ENCODE results near the gene CYS1. TPM values are rescaled to one million over a fixed set of nuclear protein-coding genes. Genes with fewer than 3 reads are reported as not detected.
A peak's percentile ranks its signal among the peaks of the same experiment; 100 is the strongest.

Gene CYS1
- total and polyA plus RNA-seq, 2 of the 13 experiments (the other 11 are each of a cell fraction or from before 2014, with no cell fraction given) = 0.04 TPM; not detected in 1

DNA sequence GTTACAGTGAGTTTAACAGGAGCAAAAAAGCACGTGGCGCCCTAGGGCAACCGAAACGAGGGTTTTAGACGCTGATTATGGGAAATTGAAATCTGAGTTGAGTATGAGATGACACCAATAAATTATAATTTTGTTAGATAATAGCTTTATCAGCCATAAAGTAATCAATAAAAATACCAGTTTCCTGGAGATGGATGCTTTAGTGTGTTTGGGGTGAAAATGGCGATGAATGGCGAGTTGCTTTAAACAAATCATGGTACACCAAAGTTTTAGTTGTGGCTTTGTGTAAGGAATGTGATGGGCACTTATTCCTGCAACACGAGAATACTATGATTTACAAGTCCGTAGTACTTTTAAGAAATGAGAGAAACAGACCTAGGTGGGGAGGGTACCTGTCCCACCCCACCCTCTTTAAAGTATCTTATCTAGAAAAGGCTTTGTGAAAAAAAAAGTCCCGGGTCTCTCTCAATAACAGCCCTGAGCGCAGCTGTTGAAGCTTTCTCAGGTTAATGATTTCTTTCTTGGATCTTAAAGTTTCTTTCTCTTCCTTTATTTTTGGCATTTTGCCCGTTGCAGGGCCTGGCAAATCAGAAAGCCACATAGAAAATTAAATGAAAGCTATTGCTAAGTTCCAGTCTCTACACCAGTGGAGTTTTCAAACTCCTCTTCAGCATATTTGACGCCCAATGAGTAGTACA lies 40.8 kb upstream of the CYS1 start (continued):
- TF ChIP-seq, protein P1, sequence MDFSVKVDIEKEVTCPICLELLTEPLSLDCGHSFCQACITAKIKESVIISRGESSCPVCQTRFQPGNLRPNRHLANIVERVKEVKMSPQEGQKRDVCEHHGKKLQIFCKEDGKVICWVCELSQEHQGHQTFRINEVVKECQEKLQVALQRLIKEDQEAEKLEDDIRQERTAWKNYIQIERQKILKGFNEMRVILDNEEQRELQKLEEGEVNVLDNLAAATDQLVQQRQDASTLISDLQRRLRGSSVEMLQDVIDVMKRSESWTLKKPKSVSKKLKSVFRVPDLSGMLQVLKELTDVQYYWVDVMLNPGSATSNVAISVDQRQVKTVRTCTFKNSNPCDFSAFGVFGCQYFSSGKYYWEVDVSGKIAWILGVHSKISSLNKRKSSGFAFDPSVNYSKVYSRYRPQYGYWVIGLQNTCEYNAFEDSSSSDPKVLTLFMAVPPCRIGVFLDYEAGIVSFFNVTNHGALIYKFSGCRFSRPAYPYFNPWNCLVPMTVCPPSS (IDR thresholded peaks at IDR 0.05) = no peak
- TF ChIP-seq SNAI1 (CRISPR knock-in tag; IDR thresholded peaks at IDR 0.05; ENCODE audit: borderline replicate concordance) (0 out of 2 replicates have a peak, but pooled peaks have one; percentile 16), ZNF160 (CRISPR knock-in tag; IDR thresholded peaks at IDR 0.05) (no peak), POLR2A (IDR thresholded peaks at IDR 0.05; ENCODE audit: insufficient read depth in 1 of 2, low read depth in 2 of 2, low read length in 2 of 2) (peak in 1 of 2 experiments; percentile 2; a peak in 2 of 4 replicates), YY1 (IDR thresholded peaks at IDR 0.05; ENCODE audit: insufficient read depth, insufficient replicate concordance, low read depth, low read length) (peak; percentile 3), ZNF124 (CRISPR knock-in tag; IDR thresholded peaks at IDR 0.05) (0 out of 2 replicates have a peak, but pooled peaks have one; percentile 20), ZNF768 (CRISPR knock-in tag; IDR thresholded peaks at IDR 0.05) (no peak)
- TF ChIP-seq, protein P2, sequence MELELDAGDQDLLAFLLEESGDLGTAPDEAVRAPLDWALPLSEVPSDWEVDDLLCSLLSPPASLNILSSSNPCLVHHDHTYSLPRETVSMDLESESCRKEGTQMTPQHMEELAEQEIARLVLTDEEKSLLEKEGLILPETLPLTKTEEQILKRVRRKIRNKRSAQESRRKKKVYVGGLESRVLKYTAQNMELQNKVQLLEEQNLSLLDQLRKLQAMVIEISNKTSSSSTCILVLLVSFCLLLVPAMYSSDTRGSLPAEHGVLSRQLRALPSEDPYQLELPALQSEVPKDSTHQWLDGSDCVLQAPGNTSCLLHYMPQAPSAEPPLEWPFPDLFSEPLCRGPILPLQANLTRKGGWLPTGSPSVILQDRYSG (CRISPR knock-in tag; IDR thresholded peaks at IDR 0.05) = no peak
- TF ChIP-seq, protein P3, sequence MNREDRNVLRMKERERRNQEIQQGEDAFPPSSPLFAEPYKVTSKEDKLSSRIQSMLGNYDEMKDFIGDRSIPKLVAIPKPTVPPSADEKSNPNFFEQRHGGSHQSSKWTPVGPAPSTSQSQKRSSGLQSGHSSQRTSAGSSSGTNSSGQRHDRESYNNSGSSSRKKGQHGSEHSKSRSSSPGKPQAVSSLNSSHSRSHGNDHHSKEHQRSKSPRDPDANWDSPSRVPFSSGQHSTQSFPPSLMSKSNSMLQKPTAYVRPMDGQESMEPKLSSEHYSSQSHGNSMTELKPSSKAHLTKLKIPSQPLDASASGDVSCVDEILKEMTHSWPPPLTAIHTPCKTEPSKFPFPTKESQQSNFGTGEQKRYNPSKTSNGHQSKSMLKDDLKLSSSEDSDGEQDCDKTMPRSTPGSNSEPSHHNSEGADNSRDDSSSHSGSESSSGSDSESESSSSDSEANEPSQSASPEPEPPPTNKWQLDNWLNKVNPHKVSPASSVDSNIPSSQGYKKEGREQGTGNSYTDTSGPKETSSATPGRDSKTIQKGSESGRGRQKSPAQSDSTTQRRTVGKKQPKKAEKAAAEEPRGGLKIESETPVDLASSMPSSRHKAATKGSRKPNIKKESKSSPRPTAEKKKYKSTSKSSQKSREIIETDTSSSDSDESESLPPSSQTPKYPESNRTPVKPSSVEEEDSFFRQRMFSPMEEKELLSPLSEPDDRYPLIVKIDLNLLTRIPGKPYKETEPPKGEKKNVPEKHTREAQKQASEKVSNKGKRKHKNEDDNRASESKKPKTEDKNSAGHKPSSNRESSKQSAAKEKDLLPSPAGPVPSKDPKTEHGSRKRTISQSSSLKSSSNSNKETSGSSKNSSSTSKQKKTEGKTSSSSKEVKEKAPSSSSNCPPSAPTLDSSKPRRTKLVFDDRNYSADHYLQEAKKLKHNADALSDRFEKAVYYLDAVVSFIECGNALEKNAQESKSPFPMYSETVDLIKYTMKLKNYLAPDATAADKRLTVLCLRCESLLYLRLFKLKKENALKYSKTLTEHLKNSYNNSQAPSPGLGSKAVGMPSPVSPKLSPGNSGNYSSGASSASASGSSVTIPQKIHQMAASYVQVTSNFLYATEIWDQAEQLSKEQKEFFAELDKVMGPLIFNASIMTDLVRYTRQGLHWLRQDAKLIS (CRISPR knock-in tag; IDR thresholded peaks at IDR 0.05) = 0 out of 2 replicates have a peak, but pooled peaks have one; percentile 8
- TF ChIP-seq, protein P4, sequence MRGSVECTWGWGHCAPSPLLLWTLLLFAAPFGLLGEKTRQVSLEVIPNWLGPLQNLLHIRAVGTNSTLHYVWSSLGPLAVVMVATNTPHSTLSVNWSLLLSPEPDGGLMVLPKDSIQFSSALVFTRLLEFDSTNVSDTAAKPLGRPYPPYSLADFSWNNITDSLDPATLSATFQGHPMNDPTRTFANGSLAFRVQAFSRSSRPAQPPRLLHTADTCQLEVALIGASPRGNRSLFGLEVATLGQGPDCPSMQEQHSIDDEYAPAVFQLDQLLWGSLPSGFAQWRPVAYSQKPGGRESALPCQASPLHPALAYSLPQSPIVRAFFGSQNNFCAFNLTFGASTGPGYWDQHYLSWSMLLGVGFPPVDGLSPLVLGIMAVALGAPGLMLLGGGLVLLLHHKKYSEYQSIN (CRISPR knock-in tag; IDR thresholded peaks at IDR 0.05; ENCODE audit: borderline replicate concordance) = no peak

Measured in HepG2 (cell line).